Esophagus squamous epithelium (tissue), 5 donors: ENCODE results near the gene PRIM2. TPM values are rescaled to one million over a fixed set of nuclear protein-coding genes. Genes with fewer than 3 reads are reported as not detected.

Experiments used
- DNase-seq: peaks from one replicate; lab custom pipeline; 2025; lab: John Stamatoyannopoulos, UW
- H3K27ac ChIP-seq, 4 donors: fragments of 200-600 bp; sonication (generic); one replicate each; pipeline ENCODE4 v1.5.1; 2016 to 2019; ENCODE audit warnings: mild to moderate bottlenecking in 1 of 4
- H3K27me3 ChIP-seq, 4 donors: fragments of 200-600 bp; sonication (generic); 1 replicate in 3 of 4; 2 replicates in 1 of 4; pipeline versions ENCODE4 v1.5.1 to v1.6.0; 2017 to 2021; ENCODE audit warnings: antibody characterized with exemption in 1 of 4
- H3K36me3 ChIP-seq, 3 donors: fragments of 200-600 bp; sonication (generic); one replicate each; pipeline ENCODE4 v1.5.1; 2016 to 2019
- H3K4me1 ChIP-seq, 3 donors: fragments of 200-600 bp; sonication (generic); one replicate each; pipeline ENCODE4 v1.5.1; 2017 to 2019
- H3K4me3 ChIP-seq, 4 donors: fragments of 200-600 bp; sonication (generic); 1 replicate in 3 of 4; 2 replicates in 1 of 4; pipeline ENCODE4 v1.5.1; 2016 to 2019; ENCODE audit warnings: mild to moderate bottlenecking in 2 of 4, moderate library complexity in 1 of 4
- H3K9me3 ChIP-seq, 3 donors: fragments of 200-600 bp; sonication (generic); one replicate each; pipeline ENCODE4 v1.5.1; 2016 to 2019
- POLR2A ChIP-seq, 4 donors: fragments of 450-650 bp; IDR thresholded peaks; one replicate each; pipeline ENCODE4 v1.6.1; 2017; ENCODE audit warnings: antibody characterized with exemption in 4 of 4, mild to moderate bottlenecking in 4 of 4, moderate library complexity in 3 of 4
- WGBS, 2 donors: methylation state at CpG; one replicate each; pipeline ENCODE4 v1.1.5; 2018; 5-methylcytosine and 5-hydroxymethylcytosine counted together
- intact Hi-C: fragments of 100-400 bp; cut with DNase I; formaldehyde crosslinking; loops from one replicate; pipeline ENCODE4 v1.15.0; 2022
- total RNA-seq, 4 donors: library from RNA; depleted of rRNA; stranded (reverse); fragments of >200 nt; gene quantifications; one replicate each; pipeline ENCODE4 v1.1.0, GENCODE V29; 2016
- TF ChIP-seq, protein P1 (sequence below), 6 experiments: fragments of 450-650 bp in 4 of 6; fragments of 200-600 bp in 2 of 6; sonication (generic) in 2 of 6; IDR thresholded peaks; one replicate each; pipeline ENCODE4 v1.5.1; 2016 to 2019; ENCODE audit warnings: antibody characterized with exemption in 6 of 6, mild to moderate bottlenecking in 4 of 6, moderate library complexity in 4 of 6
- donor health status: DM: yes; HTN: yes; CAD: no.

Gene PRIM2
- total RNA-seq, 4 donors from 2014 or later, result 4.1 to 10.9 (median 9.8) TPM

DNA sequence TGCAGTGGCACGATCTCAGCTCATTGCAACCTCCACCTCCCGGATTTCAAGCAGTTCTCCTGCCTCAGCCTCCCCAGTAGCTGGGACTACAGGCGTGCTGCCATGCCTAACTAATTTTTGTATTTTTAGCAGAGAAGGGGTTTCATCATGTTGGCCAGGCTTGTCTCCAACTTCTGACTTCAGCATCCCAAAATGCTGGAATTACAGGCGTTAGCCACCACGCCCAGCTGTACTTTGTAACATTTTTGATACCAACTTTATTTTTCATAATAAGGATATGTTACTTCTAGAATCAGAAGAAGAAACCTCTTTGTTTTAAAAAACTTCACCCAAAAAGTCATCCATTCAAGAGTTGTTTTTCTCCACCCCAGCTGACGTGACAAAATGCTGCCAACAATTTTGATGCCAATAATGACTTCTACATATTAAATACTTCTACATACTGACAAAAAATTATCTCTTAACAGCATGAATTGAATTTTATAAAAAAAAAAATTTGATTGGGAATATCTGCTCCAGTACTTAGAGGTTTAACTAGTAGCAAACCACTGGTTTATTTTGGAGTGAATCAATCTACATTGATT lies 22.5 kb upstream of the PRIM2 start:
- 55 to 58% methylated on average over 6 of the region's 6 CpGs for WGBS, 2 donors
- no peak for DNase-seq
- no peaks in the 10 kb centered on the region for H3K27me3 ChIP-seq
- H3K4me3 ChIP-seq, result no peak overlapping the region
- H3K4me1 ChIP-seq, result no peaks in the 10 kb centered on the region
- H3K36me3 ChIP-seq, result no peaks in the 10 kb centered on the region
- H3K27ac ChIP-seq, result no peak overlapping the region
- TF ChIP-seq, protein P1, sequence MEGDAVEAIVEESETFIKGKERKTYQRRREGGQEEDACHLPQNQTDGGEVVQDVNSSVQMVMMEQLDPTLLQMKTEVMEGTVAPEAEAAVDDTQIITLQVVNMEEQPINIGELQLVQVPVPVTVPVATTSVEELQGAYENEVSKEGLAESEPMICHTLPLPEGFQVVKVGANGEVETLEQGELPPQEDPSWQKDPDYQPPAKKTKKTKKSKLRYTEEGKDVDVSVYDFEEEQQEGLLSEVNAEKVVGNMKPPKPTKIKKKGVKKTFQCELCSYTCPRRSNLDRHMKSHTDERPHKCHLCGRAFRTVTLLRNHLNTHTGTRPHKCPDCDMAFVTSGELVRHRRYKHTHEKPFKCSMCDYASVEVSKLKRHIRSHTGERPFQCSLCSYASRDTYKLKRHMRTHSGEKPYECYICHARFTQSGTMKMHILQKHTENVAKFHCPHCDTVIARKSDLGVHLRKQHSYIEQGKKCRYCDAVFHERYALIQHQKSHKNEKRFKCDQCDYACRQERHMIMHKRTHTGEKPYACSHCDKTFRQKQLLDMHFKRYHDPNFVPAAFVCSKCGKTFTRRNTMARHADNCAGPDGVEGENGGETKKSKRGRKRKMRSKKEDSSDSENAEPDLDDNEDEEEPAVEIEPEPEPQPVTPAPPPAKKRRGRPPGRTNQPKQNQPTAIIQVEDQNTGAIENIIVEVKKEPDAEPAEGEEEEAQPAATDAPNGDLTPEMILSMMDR (IDR thresholded peaks at IDR 0.05), result no peak
- no peak for TF ChIP-seq POLR2A (IDR thresholded peaks at IDR 0.05)
- no peaks in the 10 kb centered on the region for H3K9me3 ChIP-seq
- intact Hi-C loops, result no loop called here

DNA sequence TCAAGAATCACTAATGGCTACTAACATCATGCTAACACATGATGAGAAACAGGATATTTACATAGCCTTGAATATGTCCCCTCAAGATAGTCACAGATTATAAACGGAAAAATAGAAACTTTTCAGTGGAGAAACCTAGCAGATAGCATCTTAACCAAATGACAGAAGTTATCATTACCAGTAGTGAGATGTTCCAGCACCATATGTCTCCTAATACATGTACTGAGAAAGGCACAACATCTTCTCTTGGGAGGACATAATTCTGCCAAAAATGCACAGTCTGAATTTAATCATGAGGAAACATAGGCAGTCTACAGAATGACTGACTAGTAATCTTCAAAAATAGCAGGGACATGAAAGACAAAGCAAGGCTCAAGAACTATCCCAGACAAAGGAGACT lies 19.9 kb upstream of the PRIM2 start:
- H3K36me3 ChIP-seq, result no peaks in the 10 kb centered on the region
- no peaks in the 10 kb centered on the region for H3K4me1 ChIP-seq
- 57 to 79% methylated on average over 1 of the region's 1 CpG for WGBS, 2 donors
- H3K27me3 ChIP-seq, result no peaks in the 10 kb centered on the region
- DNase-seq, result no peak
- intact Hi-C loops, result no loop called here
- no peak overlapping the region for H3K4me3 ChIP-seq
- no peak for TF ChIP-seq POLR2A (IDR thresholded peaks at IDR 0.05)
- TF ChIP-seq, protein P1 (IDR thresholded peaks at IDR 0.05), result no peak
- H3K27ac ChIP-seq, result no peak overlapping the region
- no peaks in the 10 kb centered on the region for H3K9me3 ChIP-seq

DNA sequence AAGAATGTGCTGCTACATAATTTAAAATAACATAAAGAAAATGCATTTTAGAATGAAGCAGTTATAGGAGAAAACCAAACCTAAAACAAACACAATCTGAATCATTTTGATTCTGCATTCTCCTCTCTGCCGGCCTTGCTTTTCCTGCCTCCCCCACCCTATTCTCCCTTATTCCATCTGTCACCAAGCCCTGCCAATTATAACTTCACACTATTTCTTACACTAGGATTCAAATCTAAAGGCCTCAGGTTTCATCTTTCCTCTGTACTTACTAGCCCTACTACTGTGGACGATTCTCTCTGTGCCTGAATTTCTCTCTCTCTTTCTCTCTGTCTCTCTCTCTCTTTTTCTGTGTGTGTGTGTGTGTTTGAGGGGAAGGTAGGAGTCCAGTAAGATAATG lies 18.7 kb upstream of the PRIM2 start:
- H3K4me1 ChIP-seq, result peaks cover 0 to 4% (median 0%) of the 10 kb centered on the region in 3 donors
- no peaks in the 10 kb centered on the region for H3K9me3 ChIP-seq
- intact Hi-C loops, result no loop called here
- H3K4me3 ChIP-seq, result no peak overlapping the region
- no peaks in the 10 kb centered on the region for H3K27me3 ChIP-seq
- 50 to 56% methylated on average over 2 of the region's 2 CpGs for WGBS, 2 donors
- H3K27ac ChIP-seq, result no peak overlapping the region
- H3K36me3 ChIP-seq, result no peaks in the 10 kb centered on the region
- TF ChIP-seq, protein P1 (IDR thresholded peaks at IDR 0.05), result no peak
- TF ChIP-seq POLR2A (IDR thresholded peaks at IDR 0.05), result no peak
- no peak for DNase-seq

GRCh38 chr6:57301757-57302156 lies 15.7 kb upstream of the PRIM2 start:
- Histone ChIP-seq H3K27me3 (peaks cover 0 to 6% (median 0%) of the 10 kb centered on the region in 4 donors), H3K36me3 (no peaks in the 10 kb centered on the region), H3K4me3 (no peak overlapping the region), H3K4me1 (peaks cover 0 to 27% (median 3%) of the 10 kb centered on the region in 3 donors), H3K27ac (peak overlapping the region in 2 of 4 donors; percentile 28 to 53), H3K9me3 (no peaks in the 10 kb centered on the region)
- intact Hi-C loops, result no loop called here
- DNase-seq, result no peak
- TF ChIP-seq POLR2A (IDR thresholded peaks at IDR 0.05), result no peak
- TF ChIP-seq, protein P1 (IDR thresholded peaks at IDR 0.05), result no peak
- 86 to 100% methylated on average over 1 of the region's 1 CpG for WGBS, 2 donors

GRCh38 chr6:57302477-57302876 lies 15.0 kb upstream of the PRIM2 start:
- TF ChIP-seq, protein P1 (IDR thresholded peaks at IDR 0.05), result no peak
- TF ChIP-seq POLR2A (IDR thresholded peaks at IDR 0.05), result no peak
- Histone ChIP-seq H3K36me3 (no peaks in the 10 kb centered on the region), H3K4me1 (peaks cover 0 to 27% (median 3%) of the 10 kb centered on the region in 3 donors), H3K27ac (peak overlapping the region in 2 of 4 donors; percentile 45 to 53), H3K9me3 (no peaks in the 10 kb centered on the region), H3K27me3 (peaks cover 0 to 8% (median 0%) of the 10 kb centered on the region in 4 donors), H3K4me3 (no peak overlapping the region)
- no peak for DNase-seq
- WGBS, 2 donors, result 33 to 42% methylated on average over 2 of the region's 2 CpGs
- intact Hi-C loops, result no loop called here
